Glutamatergic neuron (in vitro differentiated cells): Measurements from ENCODE around the gene CRYBB1. TPM values are rescaled to one million over a fixed set of nuclear protein-coding genes. Genes with fewer than 3 reads are reported as not detected.

ENCODE experiments used
- DNase-seq: peaks from one replicate; pipeline ENCODE4 v3.0.0; 2022
- H3K27ac Mint-ChIP-seq: one replicate; pipeline ENCODE4 v1.8.0; 2020; ENCODE audit warnings: mild to moderate bottlenecking, mixed read lengths, inconsistent platforms; ENCODE audit not compliant: unreplicated experiment
- H3K27me3 Mint-ChIP-seq: one replicate; pipeline ENCODE4 v1.8.0; 2020; ENCODE audit warnings: mild to moderate bottlenecking, moderate library complexity, mixed read lengths, inconsistent platforms; ENCODE audit not compliant: unreplicated experiment
- H3K36me3 Mint-ChIP-seq: one replicate; pipeline ENCODE4 v1.8.0; 2020; ENCODE audit warnings: mild to moderate bottlenecking, mixed read lengths, inconsistent platforms; ENCODE audit not compliant: unreplicated experiment
- H3K4me1 Mint-ChIP-seq: one replicate; pipeline ENCODE4 v1.8.0; 2020; ENCODE audit warnings: mild to moderate bottlenecking, low read depth, mixed read lengths, inconsistent platforms; ENCODE audit not compliant: unreplicated experiment
- H3K4me3 Mint-ChIP-seq: one replicate; pipeline ENCODE4 v1.8.0; 2020; ENCODE audit warnings: mild to moderate bottlenecking, mixed read lengths, inconsistent platforms; ENCODE audit not compliant: unreplicated experiment
- H3K9me3 Mint-ChIP-seq: one replicate; pipeline ENCODE4 v1.8.0; 2020; ENCODE audit warnings: mild to moderate bottlenecking, moderate library complexity, mixed read lengths, inconsistent platforms; ENCODE audit not compliant: unreplicated experiment
- CTCF ChIP-seq: fragments of 200-600 bp; sonication (generic); IDR thresholded peaks from one replicate; pipeline ENCODE4 v1.5.0; 2021; ENCODE audit not compliant: partially characterized antibody, unreplicated experiment
- total RNA-seq: library from RNA; stranded (reverse); fragmentation: NEBNext Ultra II Directional; extraction: Animal tissue kit (Norgen Biotek cat#: 25700); gene quantifications from one replicate; pipeline ENCODE4 v1.2.1, GENCODE V29; 2021; ENCODE audit not compliant: unreplicated experiment

The CRYBB1 gene
- total RNA-seq, 1 donor from 2014 or later = not detected

GRCh38 chr22:26587991-26588613 lies 29.7 kb downstream of the CRYBB1 start:
- Mint-ChIP-seq H3K9me3 (peaks cover 6% of the 10 kb centered on the region), H3K4me1 (no peaks in the 10 kb centered on the region), H3K27me3 (peaks cover 12% of the 10 kb centered on the region), H3K27ac (no peak overlapping the region), H3K36me3 (no peaks in the 10 kb centered on the region), H3K4me3 (peak overlapping the region; percentile 86)
- TF ChIP-seq CTCF = no peak
- DNase-seq = no peak

GRCh38 chr22:26586556-26587325 lies 31.1 kb downstream of the CRYBB1 start:
- no peaks in the 10 kb centered on the region for H3K4me1 Mint-ChIP-seq
- H3K9me3 Mint-ChIP-seq = peaks cover 6% of the 10 kb centered on the region
- peaks cover 9% of the 10 kb centered on the region for H3K27me3 Mint-ChIP-seq
- no peak overlapping the region for H3K4me3 Mint-ChIP-seq
- no peak for DNase-seq
- TF ChIP-seq CTCF = no peak
- no peak overlapping the region for H3K27ac Mint-ChIP-seq
- no peaks in the 10 kb centered on the region for H3K36me3 Mint-ChIP-seq

GRCh38 chr22:26585104-26585790 lies 32.6 kb downstream of the CRYBB1 start:
- H3K27ac Mint-ChIP-seq = no peak overlapping the region
- no peaks in the 10 kb centered on the region for H3K36me3 Mint-ChIP-seq
- no peak for TF ChIP-seq CTCF
- peaks cover 9% of the 10 kb centered on the region for H3K4me1 Mint-ChIP-seq
- peaks cover 9% of the 10 kb centered on the region for H3K27me3 Mint-ChIP-seq
- H3K4me3 Mint-ChIP-seq = no peak overlapping the region
- no peak for DNase-seq
- peaks cover 8% of the 10 kb centered on the region for H3K9me3 Mint-ChIP-seq

- Mint-ChIP-seq H3K4me1 (peaks cover 15% of the 10 kb centered on the region), H3K9me3 (peaks cover 6% of the 10 kb centered on the region), H3K27me3 (peaks cover 9% of the 10 kb centered on the region), H3K27ac (peak overlapping the region; percentile 43), H3K4me3 (no peak overlapping the region), H3K36me3 (no peaks in the 10 kb centered on the region)
- no peak for TF ChIP-seq CTCF
- DNase-seq = no peak
Observed at GRCh38 chr22:26584010-26584409, 33.8 kb downstream of the CRYBB1 start.
